Fibroblast of pulmonary artery (primary cell): Measurements from ENCODE around the gene THSD1.

Experiments
- DNase-seq: peaks from one replicate; pipeline ENCODE4 v3.0.0-alpha.2; 2010; ENCODE audit warnings: low read depth
- H3K4me3 ChIP-seq: replicated peaks from 2 replicates; pipeline ENCODE4 v1.5.1; 2011; ENCODE audit warnings: low read depth, mild to moderate bottlenecking, control low read depth, low read length, moderate library complexity
- CTCF ChIP-seq: IDR thresholded peaks from 2 replicates; pipeline ENCODE4 v1.5.1; 2011; ENCODE audit warnings: mild to moderate bottlenecking, control low read depth, low read length, inconsistent platforms; ENCODE audit errors: missing control alignments

THSD1 gene

GRCh38 chr13:52395704-52396103 is 10.3 kb downstream of the THSD1 start:
- no peak overlapping the region for H3K4me3 ChIP-seq
- TF ChIP-seq CTCF: no peak
- DNase-seq: no peak

- H3K4me3 ChIP-seq: no peak overlapping the region
- no peak for TF ChIP-seq CTCF
- no peak for DNase-seq
These were observed 11.4 kb downstream of the THSD1 start for GRCh38 chr13:52394586-52394985.

GRCh38 chr13:52393572-52394357 is 12.2 kb downstream of the THSD1 start:
- no peak for DNase-seq
- no peak for TF ChIP-seq CTCF
- H3K4me3 ChIP-seq: no peak overlapping the region

- no peak for TF ChIP-seq CTCF
- H3K4me3 ChIP-seq: no peak overlapping the region
These were observed 18.3 kb downstream of the THSD1 start for GRCh38 chr13:52387721-52388120.

GRCh38 chr13:52385870-52386269 is 20.1 kb downstream of the THSD1 start:
- DNase-seq: no peak
- TF ChIP-seq CTCF: no peak
- no peak overlapping the region for H3K4me3 ChIP-seq

More at GRCh38 chr13:52387721-52388120, 18.3 kb downstream of the THSD1 start:
- no peak for DNase-seq

GRCh38 chr13:52383366-52383765 is 22.6 kb downstream of the THSD1 start:
- DNase-seq: no peak
- TF ChIP-seq CTCF: no peak
- no peak overlapping the region for H3K4me3 ChIP-seq

GRCh38 chr13:52378312-52378711 is 27.7 kb downstream of the THSD1 start:
- no peak for TF ChIP-seq CTCF
- H3K4me3 ChIP-seq: no peak overlapping the region
- DNase-seq: no peak
